Epithelial cell of esophagus (primary cell): ENCODE results near the gene ZNF384.

ENCODE experiments used
- DNase-seq: peaks from one replicate; pipeline ENCODE4 v3.0.0; 2010; ENCODE audit warnings: low read depth
- H3K4me3 ChIP-seq: 2 replicates; pipeline ENCODE4 v1.5.1; 2011; ENCODE audit warnings: mild to moderate bottlenecking, low read length, control low read depth
- CTCF ChIP-seq: IDR thresholded peaks from 2 replicates; pipeline ENCODE4 v1.5.1; 2011; ENCODE audit warnings: low read depth, mild to moderate bottlenecking, low read length, control low read depth, inconsistent platforms; ENCODE audit not compliant: insufficient read depth; ENCODE audit errors: missing control alignments

The ZNF384 gene

DNA sequence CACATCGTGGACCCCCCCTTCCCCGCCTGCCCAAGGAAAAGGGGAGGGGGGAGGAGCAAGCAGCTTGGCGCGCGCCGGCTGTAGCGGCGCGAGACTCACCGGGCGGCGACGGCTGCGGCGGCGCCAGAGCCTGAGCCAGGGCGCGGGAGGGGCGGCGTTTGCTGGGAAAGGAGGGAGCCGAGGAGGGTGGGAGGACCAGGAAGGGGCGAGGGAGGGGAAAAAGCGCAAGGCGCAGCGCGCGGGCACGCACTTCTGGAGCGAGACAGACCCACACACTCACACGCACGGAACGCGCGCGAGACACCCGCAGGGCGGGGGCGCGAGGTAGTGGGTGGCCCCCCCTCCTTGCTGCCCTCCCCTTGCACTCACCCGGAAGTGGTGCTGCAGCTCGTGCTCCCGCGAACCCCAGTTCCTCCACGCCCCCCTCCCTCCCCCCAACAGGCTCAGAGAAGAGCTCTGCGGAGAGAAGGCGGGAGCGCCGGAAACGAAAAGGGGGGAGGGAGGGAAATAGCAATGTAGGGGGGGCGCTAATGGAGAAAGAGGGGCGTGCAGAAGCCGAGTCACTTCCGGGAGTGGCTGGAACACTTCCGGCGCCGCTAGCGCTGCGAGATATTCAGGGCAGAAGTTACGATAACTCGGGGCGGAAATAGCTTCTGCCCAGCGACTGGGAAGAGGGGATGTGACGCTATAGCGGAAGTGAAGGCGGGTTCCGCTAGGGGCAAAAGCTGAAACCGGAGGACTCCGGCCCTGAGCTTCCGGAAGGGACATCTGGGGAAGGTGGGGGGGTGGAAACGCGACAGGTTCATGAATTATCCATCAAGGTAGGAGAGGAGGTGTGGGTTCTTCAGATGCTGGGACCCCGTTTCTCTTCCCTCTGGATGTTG, at the start of gene ZNF384:
Gene ZNF384, minus strand, starts transcription at position 377 of the 884 bp plus-strand sequence. CDS start 9,855 bp downstream, outside the sequence.
- H3K4me3 ChIP-seq: peak within 1 kb of the TSS; percentile 85
- DNase-seq: peak; percentile 99
- TF ChIP-seq CTCF: peak; percentile 29

GRCh38 chr12:6736754-6737153, 47.6 kb upstream of the ZNF384 start:
- DNase-seq: no peak
- H3K4me3 ChIP-seq: no peak overlapping the region
- no peak for TF ChIP-seq CTCF

GRCh38 chr12:6735448-6736191, 46.4 kb upstream of the ZNF384 start:
- peak; percentile 88 for TF ChIP-seq CTCF
- peak; percentile 97 for DNase-seq
- H3K4me3 ChIP-seq: no peak overlapping the region

DNA sequence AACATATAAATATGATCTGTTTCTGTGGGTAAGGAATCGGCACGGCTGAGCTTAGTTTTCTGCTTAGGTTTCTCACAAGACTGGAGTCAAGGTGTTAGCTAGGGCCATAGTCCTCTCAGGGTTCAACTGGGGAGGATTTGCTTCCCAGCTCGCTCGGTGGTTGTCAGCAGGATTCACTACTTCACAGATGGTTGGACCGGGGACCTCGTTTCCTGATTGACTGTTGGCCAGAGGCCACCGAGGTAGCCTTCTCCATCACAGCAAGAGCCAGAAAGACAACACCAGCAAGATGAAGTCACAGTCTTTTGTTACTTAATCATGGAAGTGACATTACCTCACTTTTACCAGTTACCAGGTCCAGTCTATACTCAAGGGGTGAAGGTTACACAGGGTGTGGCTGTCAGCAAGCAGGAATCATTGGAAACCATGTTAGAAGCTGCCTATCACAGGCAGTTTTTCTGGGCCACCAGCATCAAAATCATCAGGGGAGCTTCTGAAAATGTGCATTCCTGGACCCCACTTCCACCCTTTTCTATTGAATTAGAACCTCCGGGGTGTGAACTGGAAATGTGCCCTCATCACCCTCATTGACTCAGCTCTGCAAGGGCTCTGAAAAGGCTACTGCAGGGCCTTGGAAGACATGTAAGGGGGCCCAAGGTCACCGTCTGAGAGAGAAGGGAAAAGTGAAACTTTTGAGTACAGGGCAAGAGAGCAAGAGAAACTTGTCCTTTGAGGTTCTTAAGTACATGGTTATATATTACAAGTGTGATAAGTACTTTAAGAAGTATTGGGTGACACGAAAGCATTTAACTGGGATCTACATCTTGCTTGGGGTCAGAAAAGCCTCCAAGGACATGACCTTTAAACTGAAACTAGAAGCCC, 45.6 kb upstream of the ZNF384 start:
- no peak for DNase-seq
- no peak overlapping the region for H3K4me3 ChIP-seq
- no peak for TF ChIP-seq CTCF

DNA sequence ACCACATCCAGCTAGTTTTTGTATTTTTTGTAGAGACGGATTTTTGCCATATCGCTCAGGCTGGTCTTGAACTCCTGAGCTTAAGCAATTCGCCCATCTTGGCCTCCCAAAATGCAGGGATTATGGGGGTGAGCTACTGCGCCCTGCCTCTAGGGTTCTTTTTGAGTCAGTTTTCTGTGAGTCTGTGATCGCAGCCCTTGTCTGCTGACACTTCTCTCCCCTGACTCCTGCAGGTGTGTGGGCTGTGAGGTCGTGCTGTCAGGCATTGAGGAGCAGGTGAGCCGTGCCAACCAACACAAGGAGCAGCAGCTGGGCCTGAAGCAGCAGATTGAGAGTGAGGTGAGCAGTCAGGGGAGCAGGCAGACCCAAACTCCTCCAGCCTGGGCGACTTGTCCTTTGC, 41.0 kb upstream of the ZNF384 start:
- no peak overlapping the region for H3K4me3 ChIP-seq
- DNase-seq: no peak
- no peak for TF ChIP-seq CTCF

GRCh38 chr12:6729186-6729585, 40.0 kb upstream of the ZNF384 start:
- no peak for TF ChIP-seq CTCF
- no peak for DNase-seq
- H3K4me3 ChIP-seq: no peak overlapping the region
